ENCODE data around the gene CCDC88C. TPM values are rescaled to one million over a fixed set of nuclear protein-coding genes. Genes with fewer than 3 reads are reported as not detected.

Gene CCDC88C
- total RNA-seq, 1 donor from 2014 or later: 12.4 TPM

DNA sequence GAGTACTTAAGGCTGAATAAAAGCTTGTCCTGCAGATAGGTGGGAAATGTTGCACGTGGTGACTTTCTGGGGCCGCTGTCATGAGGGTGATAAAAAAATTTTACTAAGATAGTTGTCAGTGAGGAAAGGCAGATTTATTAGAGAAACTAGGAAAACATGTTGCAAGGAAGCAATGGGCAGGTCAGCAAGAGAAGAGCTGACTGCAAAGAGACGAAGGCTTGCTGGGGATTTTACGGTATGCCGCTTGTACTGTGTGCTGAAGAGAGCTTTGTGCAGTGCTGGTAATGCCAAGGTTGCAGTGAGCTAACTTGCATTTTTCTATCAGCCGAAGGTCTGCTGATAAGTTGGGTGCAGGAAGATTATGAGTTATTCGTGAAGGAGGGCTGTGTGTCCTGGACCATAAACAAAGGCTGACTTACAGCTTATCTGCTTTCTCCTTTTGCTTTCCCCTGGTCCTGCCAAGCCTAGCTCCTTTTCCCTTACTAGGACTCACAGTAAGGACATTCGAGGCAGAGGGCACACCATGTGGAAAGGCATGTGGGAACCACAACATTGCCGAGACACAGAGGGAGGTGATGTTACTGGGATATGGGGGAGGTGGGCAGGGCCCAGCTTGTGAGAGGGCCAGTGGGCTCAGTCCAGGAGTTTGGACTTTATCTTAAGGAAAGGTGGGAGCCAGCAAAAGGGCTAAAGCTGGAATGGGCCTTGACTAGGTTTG is 7.4 kb upstream of the CCDC88C start:
- peaks cover 3% of the 10 kb centered on the region for H3K27me3 ChIP-seq (ENCODE audit: insufficient read depth, low read length)
- no peaks in the 10 kb centered on the region for H3K79me2 ChIP-seq (ENCODE audit: insufficient read depth, low read length)
- H4K20me1 ChIP-seq (ENCODE audit: insufficient read depth, low read length): no peaks in the 10 kb centered on the region
- no peak overlapping the region for H3K4me3 ChIP-seq (ENCODE audit: insufficient read depth, low read depth, low read length)
- Mint-ChIP-seq H3K9me3 (ENCODE audit: unreplicated experiment) (peaks cover 4% of the 10 kb centered on the region), H3K27ac (ENCODE audit: unreplicated experiment) (no peak overlapping the region), H3K27me3 (ENCODE audit: low read depth, unreplicated experiment) (peaks cover 7% of the 10 kb centered on the region), H3K4me3 (ENCODE audit: unreplicated experiment) (no peak overlapping the region), H3K4me1 (ENCODE audit: low read depth, unreplicated experiment) (no peaks in the 10 kb centered on the region), H3K36me3 (ENCODE audit: low read depth, unreplicated experiment) (peaks cover 4% of the 10 kb centered on the region)
- no peak overlapping the region for H3K9ac ChIP-seq (ENCODE audit: low read length)
- H3K4me1 ChIP-seq (ENCODE audit: insufficient read depth, low read length): no peaks in the 10 kb centered on the region
- DNase-seq (ENCODE audit: low read depth): no peak
- no peak for TF ChIP-seq EZH2 (IDR thresholded peaks at IDR 0.05; ENCODE audit: insufficient read depth, low read length)
- TF ChIP-seq, protein P1, sequence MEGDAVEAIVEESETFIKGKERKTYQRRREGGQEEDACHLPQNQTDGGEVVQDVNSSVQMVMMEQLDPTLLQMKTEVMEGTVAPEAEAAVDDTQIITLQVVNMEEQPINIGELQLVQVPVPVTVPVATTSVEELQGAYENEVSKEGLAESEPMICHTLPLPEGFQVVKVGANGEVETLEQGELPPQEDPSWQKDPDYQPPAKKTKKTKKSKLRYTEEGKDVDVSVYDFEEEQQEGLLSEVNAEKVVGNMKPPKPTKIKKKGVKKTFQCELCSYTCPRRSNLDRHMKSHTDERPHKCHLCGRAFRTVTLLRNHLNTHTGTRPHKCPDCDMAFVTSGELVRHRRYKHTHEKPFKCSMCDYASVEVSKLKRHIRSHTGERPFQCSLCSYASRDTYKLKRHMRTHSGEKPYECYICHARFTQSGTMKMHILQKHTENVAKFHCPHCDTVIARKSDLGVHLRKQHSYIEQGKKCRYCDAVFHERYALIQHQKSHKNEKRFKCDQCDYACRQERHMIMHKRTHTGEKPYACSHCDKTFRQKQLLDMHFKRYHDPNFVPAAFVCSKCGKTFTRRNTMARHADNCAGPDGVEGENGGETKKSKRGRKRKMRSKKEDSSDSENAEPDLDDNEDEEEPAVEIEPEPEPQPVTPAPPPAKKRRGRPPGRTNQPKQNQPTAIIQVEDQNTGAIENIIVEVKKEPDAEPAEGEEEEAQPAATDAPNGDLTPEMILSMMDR (IDR thresholded peaks at IDR 0.05; ENCODE audit: insufficient read depth, low read depth, low read length): no peak
- no peak overlapping the region for H3K4me2 ChIP-seq (ENCODE audit: low read length)
- FAIRE-seq: no peak
- H3K9me3 ChIP-seq (ENCODE audit: insufficient read depth, low read depth, low read length): no peaks in the 10 kb centered on the region
- H2AFZ ChIP-seq (ENCODE audit: low read depth, low read length): no peak overlapping the region
- H3K27ac ChIP-seq (ENCODE audit: low read depth, low read length): no peak overlapping the region
- no peaks in the 10 kb centered on the region for H3K36me3 ChIP-seq (ENCODE audit: insufficient read depth, low read length)

DNA sequence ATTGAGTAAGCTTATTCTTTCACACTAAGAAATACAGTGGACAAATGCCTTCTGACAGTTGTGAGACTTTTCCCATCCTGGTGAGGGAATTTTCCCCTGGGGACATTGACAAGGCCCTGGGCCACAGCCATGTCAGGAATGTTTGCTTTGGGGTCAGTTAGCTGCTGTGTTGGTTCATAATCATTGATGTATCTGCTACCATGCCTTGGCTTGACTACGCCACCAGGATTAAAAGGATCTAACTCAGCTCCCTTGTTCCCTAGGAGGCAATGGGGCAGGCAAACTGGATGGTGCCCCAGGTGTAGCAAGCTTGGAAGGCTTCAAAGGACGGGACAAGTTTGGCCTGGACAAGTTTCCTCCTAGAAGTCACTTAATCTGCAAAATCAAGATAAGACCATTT is 3.1 kb upstream of the CCDC88C start:
- Mint-ChIP-seq H3K36me3 (ENCODE audit: low read depth, unreplicated experiment) (no peaks in the 10 kb centered on the region), H3K27me3 (ENCODE audit: low read depth, unreplicated experiment) (peaks cover 3% of the 10 kb centered on the region), H3K9me3 (ENCODE audit: unreplicated experiment) (peaks cover 4% of the 10 kb centered on the region), H3K4me3 (ENCODE audit: unreplicated experiment) (no peak overlapping the region), H3K27ac (ENCODE audit: unreplicated experiment) (no peak overlapping the region), H3K4me1 (ENCODE audit: low read depth, unreplicated experiment) (peaks cover 12% of the 10 kb centered on the region)
- peaks cover 21% of the 10 kb centered on the region for H3K27me3 ChIP-seq (ENCODE audit: insufficient read depth, low read length)
- no peak for DNase-seq (ENCODE audit: low read depth)
- no peak overlapping the region for H2AFZ ChIP-seq (ENCODE audit: low read depth, low read length)
- H3K4me2 ChIP-seq (ENCODE audit: low read length): no peak overlapping the region
- H3K27ac ChIP-seq (ENCODE audit: low read depth, low read length): no peak overlapping the region
- no peak for TF ChIP-seq EZH2 (IDR thresholded peaks at IDR 0.05; ENCODE audit: insufficient read depth, low read length)
- TF ChIP-seq, protein P1 (IDR thresholded peaks at IDR 0.05; ENCODE audit: insufficient read depth, low read depth, low read length): no peak
- no peak overlapping the region for H3K9ac ChIP-seq (ENCODE audit: low read length)
- FAIRE-seq: no peak
- no peaks in the 10 kb centered on the region for H3K79me2 ChIP-seq (ENCODE audit: insufficient read depth, low read length)
- H3K9me3 ChIP-seq (ENCODE audit: insufficient read depth, low read depth, low read length): no peaks in the 10 kb centered on the region
- H3K36me3 ChIP-seq (ENCODE audit: insufficient read depth, low read length): no peaks in the 10 kb centered on the region
- H4K20me1 ChIP-seq (ENCODE audit: insufficient read depth, low read length): no peaks in the 10 kb centered on the region
- peaks cover 4% of the 10 kb centered on the region for H3K4me1 ChIP-seq (ENCODE audit: insufficient read depth, low read length)
- H3K4me3 ChIP-seq (ENCODE audit: insufficient read depth, low read depth, low read length): no peak overlapping the region

DNA sequence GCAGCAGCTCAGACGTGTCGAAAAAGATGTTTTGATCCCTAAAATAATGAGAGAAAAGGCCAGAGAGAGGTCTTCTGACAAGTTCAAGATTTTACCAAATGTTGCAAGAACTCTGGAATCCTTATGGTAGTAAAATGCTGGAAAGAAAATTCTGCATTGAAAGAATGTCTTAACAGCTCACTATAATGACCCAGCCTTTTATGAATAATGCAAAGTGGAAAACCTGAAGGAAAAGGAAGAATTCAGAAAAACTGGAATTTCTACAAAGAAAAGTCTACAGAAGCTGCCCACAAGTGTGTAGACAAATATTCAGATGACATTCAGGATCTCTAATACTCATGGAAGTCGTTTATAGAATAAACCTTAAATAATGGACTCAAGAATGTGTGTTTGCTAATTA is 1.8 kb upstream of the CCDC88C start:
- no peak overlapping the region for H3K27ac ChIP-seq (ENCODE audit: low read depth, low read length)
- no peak overlapping the region for H2AFZ ChIP-seq (ENCODE audit: low read depth, low read length)
- H3K4me1 Mint-ChIP-seq (ENCODE audit: low read depth, unreplicated experiment): peaks cover 21% of the 10 kb centered on the region
- H3K9me3 ChIP-seq (ENCODE audit: insufficient read depth, low read depth, low read length): no peaks in the 10 kb centered on the region
- DNase-seq (ENCODE audit: low read depth) (no peak), FAIRE-seq (no peak)
- H3K79me2 ChIP-seq (ENCODE audit: insufficient read depth, low read length): no peaks in the 10 kb centered on the region
- H3K27me3 ChIP-seq (ENCODE audit: insufficient read depth, low read length): peaks cover 25% of the 10 kb centered on the region
- H3K4me3 ChIP-seq (ENCODE audit: insufficient read depth, low read depth, low read length): no peak overlapping the region
- peaks cover under 1% of the 10 kb centered on the region for H3K9me3 Mint-ChIP-seq (ENCODE audit: unreplicated experiment)
- peaks cover 3% of the 10 kb centered on the region for H3K27me3 Mint-ChIP-seq (ENCODE audit: low read depth, unreplicated experiment)
- peaks cover 4% of the 10 kb centered on the region for H3K4me1 ChIP-seq (ENCODE audit: insufficient read depth, low read length)
- H3K4me2 ChIP-seq (ENCODE audit: low read length): no peak overlapping the region
- no peaks in the 10 kb centered on the region for H4K20me1 ChIP-seq (ENCODE audit: insufficient read depth, low read length)
- TF ChIP-seq, protein P1 (IDR thresholded peaks at IDR 0.05; ENCODE audit: insufficient read depth, low read depth, low read length): no peak
- no peak for TF ChIP-seq EZH2 (IDR thresholded peaks at IDR 0.05; ENCODE audit: insufficient read depth, low read length)
- no peak overlapping the region for H3K27ac Mint-ChIP-seq (ENCODE audit: unreplicated experiment)
- no peak overlapping the region for H3K9ac ChIP-seq (ENCODE audit: low read length)
- H3K4me3 Mint-ChIP-seq (ENCODE audit: unreplicated experiment): no peak overlapping the region
- H3K36me3 Mint-ChIP-seq (ENCODE audit: low read depth, unreplicated experiment): peaks cover 2% of the 10 kb centered on the region
- no peaks in the 10 kb centered on the region for H3K36me3 ChIP-seq (ENCODE audit: insufficient read depth, low read length)
